HG03039 (cell line): ENCODE data around the gene CENPQ.
A peak's percentile ranks its signal among the peaks of the same experiment; 100 is the strongest.

Source experiments
- ATAC-seq: cut with Tn5 transposase; IDR thresholded peaks from one replicate; pipeline ENCODE4 v1.9.1; 2021; ENCODE audit warnings: mild to moderate bottlenecking, moderate library complexity; ENCODE audit not compliant: unreplicated experiment

The CENPQ gene

GRCh38 chr6:49499623-49500022 lies 36.5 kb downstream of the CENPQ start, which contains the start of gene GLYATL3:
TSS of gene GLYATL3 (plus strand) at chr6:49499923. CDS start at chr6:49511991, 12,068 bp downstream.
- ATAC-seq, result no peak

- no peak for ATAC-seq
Observed at GRCh38 chr6:49504666-49505065, 41.5 kb downstream of the CENPQ start.

- ATAC-seq, result no peak
Observed at GRCh38 chr6:49506569-49507111, 43.5 kb downstream of the CENPQ start.

- ATAC-seq, result no peak
Observed at GRCh38 chr6:49509342-49509741, 46.2 kb downstream of the CENPQ start.

- ATAC-seq, result no peak
Observed at GRCh38 chr6:49513153-49513989, 50.2 kb downstream of the CENPQ start.

- ATAC-seq, result no peak
Observed at GRCh38 chr6:49514571-49515484, 51.7 kb downstream of the CENPQ start.

GRCh38 chr6:49515485-49516146 lies 52.4 kb downstream of the CENPQ start:
- no peak for ATAC-seq

- no peak for ATAC-seq
Observed at GRCh38 chr6:49516147-49516505, 53.0 kb downstream of the CENPQ start.

GRCh38 chr6:49517919-49518318 lies 54.7 kb downstream of the CENPQ start:
- no peak for ATAC-seq

- peak; percentile 82 for ATAC-seq
Observed at GRCh38 chr6:49519660-49520059, 56.5 kb downstream of the CENPQ start.

- ATAC-seq, result no peak
Observed at GRCh38 chr6:49522710-49523593, 59.8 kb downstream of the CENPQ start.

GRCh38 chr6:49523901-49524300 lies 60.7 kb downstream of the CENPQ start:
- no peak for ATAC-seq

GRCh38 chr6:49524541-49524940 lies 61.4 kb downstream of the CENPQ start:
- no peak for ATAC-seq

- no peak for ATAC-seq
Observed at GRCh38 chr6:49526598-49526997, 63.4 kb downstream of the CENPQ start.

- no peak for ATAC-seq
Observed at GRCh38 chr6:49527320-49527719, 64.2 kb downstream of the CENPQ start.

- ATAC-seq, result no peak
Observed at GRCh38 chr6:49528571-49528970, 65.4 kb downstream of the CENPQ start.

- ATAC-seq, result no peak
Observed at GRCh38 chr6:49530141-49530776, 67.1 kb downstream of the CENPQ start.

- ATAC-seq, result peak; percentile 84
Observed at GRCh38 chr6:49531774-49532569, 68.8 kb downstream of the CENPQ start.

GRCh38 chr6:49535795-49536194 lies 72.6 kb downstream of the CENPQ start:
- no peak for ATAC-seq
